SK-N-DZ (cell line): Measurements from ENCODE around the gene UBE2J2.

Source experiments
- DNase-seq: peaks from one replicate; pipeline ENCODE4 v3.0.0-alpha.2; 2015; ENCODE audit warnings: low spot score

The UBE2J2 gene

DNA sequence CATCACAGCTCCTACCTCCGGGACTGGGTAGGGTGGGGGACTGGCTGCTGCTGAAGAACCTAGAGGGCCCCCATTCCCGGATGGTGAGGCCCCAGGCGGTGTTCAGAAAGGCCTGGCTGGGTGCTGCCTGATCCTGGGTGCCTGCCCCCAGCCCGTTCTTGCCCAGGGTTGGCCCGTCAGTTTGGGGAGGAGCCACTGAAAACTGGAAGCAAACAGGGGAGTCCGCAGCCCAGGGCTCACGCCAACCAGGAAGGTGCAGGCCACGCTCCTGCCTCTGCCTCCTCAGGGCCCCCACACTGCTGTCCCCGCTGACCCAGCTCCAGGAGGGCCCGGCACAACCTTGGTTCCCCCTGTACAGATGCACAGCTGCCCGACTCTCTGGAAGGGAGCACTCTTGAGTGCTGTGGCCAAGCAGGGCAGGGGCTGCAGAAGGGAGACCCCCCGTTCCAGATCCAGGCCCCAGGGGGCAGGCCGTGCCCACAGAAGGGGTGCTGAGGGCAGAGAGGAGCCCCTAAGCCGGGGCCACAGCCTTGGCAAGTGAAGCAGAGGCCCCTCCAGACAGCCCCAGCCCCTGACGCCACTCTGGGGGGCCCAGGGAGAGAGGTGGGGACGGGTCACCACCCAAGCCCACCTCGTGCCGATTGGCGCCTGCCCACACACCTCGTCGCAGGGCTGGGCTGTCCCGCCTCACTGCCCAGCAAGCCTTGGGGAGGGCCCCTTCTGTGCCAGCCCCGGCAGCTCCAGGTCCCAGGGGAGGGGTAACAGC lies 32.6 kb downstream of the UBE2J2 start:
- DNase-seq, result no peak

DNA sequence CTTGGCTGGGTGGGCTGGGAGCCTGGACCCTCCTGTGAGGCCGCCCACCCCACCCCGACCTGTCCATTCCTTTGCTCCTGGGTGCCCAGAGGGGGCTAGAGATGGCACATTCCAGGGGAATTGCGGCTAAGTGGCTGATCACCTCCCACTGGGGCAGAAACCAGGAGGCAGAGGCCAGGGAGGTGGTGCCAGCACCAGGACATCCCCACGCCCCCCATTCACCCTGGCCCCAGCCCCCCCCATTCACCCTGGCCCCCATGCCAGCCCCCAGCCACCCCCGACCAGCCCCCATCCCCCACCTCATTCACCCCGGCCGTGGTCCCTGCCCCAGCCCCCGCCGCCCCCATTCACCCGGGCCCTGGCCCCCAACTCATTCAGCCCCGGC lies 33.3 kb downstream of the UBE2J2 start:
- DNase-seq, result no peak

DNA sequence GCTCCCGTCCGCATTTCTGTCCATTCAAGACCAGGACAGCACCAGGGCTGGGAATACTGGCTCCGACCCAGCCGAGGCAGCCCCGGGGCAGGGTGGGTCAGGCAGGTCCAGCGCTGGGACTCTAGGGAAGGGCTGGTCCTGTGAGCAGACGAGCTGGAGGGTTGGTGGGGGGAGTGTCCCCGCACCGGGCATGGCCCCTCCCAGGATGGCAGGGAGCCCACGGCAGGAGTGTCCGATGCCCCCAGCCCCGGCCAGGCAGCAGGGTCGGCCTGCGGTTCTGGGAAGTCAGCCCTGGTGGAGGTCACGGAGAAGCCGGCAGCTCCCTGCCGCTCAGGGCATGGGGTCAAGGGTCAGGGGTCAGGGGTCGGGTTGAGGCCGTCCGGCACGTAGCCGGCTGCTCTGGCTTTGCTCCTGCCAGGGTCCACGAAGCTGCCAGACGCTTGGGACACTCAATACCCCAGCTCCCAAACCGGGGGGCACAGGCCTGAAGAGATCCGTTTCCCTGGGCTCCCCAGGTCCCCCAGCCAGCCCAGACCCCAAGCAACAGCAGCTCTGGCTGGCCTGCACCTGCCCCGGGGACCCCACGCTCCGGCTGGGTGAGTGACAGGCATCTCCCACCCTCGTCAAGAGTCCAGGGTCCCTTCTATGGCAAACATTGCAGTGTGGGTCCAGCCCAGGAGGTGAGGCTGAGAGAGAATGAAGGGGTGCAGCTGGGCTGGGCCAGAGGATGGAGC lies 33.9 kb downstream of the UBE2J2 start:
- DNase-seq, result no peak

DNA sequence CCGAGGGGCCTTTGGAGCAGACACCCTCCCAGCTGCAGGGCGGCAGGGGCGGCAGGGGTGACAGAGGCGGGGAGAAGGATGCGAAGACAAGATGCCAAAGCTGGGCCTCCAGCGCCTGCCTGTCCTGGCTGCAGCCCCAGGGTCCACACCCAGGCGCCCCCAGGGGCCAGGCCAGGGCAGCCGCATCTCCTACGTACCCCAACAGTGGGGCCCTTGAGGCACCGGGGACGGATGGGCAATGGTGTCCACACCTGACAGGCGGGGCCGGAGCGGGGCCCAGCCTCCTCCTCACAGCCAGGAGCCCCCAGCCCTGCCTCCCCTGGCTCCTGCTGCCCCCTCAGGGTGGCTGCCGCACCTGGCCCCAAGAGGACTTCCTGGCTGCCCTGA lies 34.4 kb downstream of the UBE2J2 start:
- no peak for DNase-seq

DNA sequence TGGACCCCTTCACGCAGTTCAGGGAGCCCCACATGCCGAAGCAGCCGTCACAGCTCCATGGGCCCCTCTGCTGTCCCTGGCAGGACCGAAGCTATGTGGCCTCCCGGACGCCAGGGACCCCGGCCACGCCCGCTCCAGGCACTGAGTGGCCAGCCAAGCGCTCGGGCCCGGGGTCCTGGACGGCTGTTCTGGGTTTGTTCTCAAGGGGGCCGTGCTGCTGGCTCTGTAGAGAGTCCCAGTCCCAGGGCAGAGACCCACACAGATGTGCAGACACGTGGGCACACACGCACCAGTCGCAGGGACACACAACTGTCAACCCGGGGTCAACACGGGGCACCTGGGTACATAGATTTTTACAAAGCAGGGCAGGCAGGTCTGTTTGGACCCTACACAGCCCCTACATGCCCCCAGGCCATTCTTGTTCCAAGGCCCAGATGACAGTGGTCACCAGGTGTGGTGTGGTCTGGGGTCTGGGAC lies 34.9 kb downstream of the UBE2J2 start:
- DNase-seq, result no peak

DNA sequence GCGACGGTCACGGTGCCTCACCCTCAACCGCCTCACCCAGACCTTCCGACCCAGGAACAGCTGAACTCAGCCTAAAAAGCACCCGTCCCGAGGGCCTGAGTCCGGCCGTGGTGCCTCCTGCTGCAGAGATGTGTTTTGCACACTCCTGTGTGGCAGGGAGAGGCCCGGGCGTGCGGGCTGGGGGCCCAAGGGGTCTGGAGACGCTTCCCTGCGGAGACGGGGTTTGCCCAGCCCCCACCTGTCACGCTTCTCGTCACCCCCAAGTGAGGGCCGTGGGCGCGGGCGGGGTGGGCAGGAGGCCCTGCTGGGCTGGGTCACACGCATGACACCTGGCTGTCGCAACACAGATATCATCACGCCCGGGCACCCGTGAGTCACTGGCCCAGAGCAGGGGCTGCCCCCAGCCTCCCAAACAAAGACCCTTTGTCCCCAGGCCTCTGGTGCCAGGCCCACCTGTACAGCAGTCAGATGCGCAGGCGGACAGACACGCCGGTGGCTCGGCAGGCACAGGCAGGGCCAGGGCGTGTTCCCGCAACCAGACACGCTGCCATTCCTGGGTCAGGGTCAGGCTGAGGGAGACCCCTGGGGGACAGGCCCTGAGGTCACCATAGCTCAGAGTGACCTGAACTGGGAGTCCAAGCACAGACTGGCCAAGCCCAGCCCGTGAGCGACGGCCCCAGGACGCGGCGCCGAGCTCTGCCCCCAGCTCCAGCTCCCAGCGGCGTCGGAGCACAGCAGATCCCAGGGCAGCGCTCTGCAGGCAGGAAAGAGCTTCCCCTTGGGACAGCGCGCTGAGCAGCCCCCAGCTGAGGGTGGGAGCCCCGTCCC lies 35.6 kb downstream of the UBE2J2 start:
- no peak for DNase-seq

DNA sequence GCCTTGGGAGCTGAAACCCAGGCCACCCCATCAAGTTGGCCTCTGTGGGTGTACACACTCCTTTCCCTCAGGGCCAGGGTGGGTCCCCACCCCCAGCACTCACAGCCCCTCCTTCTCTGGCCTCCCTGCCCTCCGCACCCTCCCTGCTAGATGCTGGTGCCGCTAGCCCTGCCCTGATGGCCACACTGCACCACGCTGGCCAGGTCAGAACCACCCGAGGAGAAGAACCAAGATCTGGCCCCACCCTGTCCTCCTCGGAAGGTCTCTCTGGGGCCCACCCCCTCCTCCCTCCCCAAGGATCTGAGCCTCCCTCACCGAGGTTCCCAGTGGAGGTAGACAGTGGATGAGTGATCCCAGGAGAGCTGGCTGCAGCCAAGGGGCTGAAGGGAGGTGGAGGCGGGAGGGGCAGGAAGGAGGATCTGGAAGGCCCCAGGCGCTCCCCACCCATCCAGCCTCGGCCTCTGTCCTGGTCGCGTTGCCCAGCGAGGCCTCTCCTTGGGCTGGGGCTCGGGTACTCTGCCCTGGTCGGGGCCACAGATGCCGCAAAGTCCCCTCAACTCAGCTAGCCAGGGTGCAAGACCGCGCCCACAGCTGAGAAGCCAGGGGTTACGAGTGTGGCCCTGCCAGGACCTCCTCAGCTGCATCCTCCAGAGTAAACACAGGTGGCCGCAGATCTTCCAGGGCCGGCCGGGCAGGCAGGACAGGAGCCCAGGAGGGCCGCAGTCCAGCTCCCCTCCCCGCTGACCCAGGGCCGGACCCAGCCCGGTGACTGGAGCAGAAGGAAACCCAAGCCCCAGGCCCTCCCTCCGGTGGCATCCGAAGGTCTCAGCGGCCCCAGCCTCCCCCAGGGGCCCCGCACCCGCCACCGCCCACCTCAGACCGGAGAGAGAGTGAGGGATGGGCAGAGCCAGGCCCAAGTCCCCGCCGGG lies 36.4 kb downstream of the UBE2J2 start:
- no peak for DNase-seq

DNA sequence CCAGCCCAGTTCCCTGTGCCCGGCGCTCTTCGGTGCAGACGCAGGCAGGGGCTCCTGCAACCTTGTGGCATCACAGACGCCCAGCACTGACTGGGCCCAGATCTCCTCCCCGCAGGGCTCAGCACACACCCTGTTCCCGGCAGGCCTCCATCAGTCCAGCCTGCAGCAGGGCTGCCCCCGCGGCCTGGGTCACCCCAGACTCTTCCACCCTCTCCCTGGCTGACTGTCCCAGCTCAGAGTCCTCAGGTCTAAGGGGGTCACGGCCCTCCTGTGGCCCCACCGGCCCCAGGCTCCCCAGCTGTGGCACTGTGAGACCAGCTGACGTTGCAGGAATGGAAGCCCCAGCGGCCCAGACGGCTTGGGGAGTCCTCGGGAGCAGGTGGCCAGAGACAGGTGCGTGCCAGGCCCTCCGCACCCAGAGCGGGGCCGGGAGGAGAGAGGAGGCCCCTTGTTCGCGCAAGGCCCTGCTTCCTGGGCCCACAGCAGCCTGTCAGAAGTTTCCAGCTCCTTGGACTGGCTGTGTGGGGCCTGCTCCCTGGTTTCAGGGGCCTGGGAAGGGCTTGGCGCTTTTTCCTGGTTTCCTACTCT lies 37.4 kb downstream of the UBE2J2 start:
- no peak for DNase-seq

DNA sequence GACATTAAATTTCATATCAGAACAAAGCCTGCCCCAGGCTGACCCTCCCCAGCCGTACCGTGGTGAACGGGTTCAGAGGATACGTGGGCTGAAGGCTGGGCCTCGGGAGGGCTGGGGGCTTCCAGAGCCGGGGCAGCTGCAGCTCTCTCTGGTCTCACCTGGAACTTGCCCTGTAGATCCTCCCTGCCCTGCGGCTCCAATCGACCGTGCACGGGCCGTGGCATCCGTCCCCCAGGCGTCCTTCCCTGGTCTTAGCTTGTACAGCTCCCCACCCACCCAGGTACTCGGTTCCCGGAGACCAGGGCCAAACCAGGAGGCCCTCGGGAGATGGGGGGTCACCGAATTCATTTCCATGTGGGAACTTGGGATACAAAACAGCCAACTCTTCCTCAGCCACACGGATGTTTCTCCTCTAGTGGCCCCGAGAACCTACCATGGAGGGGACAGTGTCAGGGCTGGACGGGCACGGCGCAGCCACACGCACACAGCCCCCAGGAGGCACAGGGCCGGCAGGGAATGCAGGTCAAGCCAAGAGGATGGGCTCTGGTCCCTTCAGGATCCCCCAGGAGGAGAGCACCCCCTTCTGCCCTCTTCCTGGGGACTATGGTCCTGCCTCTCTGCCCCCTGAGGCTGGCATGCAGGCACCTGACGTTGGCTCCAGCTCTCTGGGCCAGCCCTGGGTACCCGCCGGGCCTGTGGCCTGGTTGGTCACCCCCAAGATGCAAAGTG lies 38.5 kb downstream of the UBE2J2 start:
- DNase-seq, result no peak

DNA sequence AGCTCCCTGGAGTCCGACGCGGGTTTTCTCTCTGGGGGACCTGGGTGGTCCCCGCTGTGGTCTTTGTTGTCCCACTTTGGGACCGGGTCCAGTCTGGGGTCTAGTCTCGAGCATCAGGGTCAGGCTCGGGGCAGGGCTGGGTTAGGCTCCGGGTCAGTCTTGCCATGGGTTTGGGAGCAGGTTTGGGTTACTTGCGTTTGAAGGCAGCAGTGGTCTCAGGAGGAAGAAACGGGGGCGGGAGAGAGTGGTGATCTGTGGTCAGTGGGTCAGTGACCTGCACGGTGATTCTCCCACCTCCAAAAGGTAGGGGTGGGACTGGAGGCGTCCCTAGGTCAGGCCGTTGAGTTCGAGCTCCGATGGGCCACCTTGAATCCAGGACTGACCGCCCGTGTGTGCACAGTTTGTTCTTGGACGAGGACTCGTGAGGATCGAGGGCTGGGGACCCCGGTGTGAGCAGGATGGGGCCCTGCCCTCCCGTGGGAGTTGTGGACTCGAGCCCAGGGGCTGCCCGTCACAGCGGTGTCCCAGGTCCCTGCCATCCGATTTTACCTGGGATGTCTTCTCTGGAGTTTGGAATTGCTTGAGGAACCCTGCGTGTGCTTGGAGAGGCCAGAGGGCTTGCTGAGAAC lies 39.4 kb downstream of the UBE2J2 start:
- no peak for DNase-seq

DNA sequence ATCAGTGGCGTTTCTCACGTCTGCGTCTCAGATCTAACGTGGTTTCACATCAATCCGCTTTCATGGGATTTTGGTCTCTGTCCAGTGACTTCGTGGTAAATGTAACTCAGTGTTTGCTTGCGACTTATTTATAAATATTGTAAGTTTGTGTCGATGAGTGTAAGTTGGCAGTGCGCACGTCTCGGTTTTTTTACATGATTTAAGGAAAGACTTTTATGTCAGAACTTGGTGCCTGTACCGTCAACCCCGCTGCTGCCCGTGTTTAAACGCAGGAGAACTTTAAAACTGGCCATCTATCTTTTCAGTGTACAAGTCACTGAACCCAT lies 40.1 kb downstream of the UBE2J2 start:
- no peak for DNase-seq

DNA sequence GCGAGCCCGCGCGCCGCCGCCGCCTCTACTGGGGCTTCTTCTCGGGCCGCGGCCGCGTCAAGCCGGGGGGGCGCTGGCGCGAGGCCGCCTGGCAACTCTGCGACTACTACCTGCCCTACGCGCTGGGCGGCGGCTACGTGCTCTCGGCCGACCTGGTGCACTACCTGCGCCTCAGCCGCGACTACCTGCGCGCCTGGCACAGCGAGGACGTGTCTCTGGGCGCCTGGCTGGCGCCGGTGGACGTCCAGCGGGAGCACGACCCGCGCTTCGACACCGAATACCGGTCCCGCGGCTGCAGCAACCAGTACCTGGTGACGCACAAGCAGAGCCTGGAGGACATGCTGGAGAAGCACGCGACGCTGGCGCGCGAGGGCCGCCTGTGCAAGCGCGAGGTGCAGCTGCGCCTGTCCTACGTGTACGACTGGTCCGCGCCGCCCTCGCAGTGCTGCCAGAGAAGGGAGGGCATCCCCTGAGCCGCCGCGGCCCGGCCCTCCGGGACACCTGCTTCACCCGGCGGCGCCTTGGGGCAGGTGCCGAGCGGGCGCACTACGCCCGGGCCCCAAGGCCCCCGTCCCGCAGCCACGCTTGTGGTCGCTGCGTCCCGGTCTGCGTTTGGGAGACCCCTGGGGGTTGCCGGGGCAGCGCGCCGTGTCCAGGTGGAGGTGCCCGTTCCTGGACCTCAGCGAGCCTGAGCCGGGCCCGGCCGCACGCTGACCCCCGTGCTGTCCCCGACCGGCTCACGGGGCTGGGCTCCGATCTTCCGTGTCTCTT lies 40.7 kb downstream of the UBE2J2 start:
- no peak for DNase-seq

DNA sequence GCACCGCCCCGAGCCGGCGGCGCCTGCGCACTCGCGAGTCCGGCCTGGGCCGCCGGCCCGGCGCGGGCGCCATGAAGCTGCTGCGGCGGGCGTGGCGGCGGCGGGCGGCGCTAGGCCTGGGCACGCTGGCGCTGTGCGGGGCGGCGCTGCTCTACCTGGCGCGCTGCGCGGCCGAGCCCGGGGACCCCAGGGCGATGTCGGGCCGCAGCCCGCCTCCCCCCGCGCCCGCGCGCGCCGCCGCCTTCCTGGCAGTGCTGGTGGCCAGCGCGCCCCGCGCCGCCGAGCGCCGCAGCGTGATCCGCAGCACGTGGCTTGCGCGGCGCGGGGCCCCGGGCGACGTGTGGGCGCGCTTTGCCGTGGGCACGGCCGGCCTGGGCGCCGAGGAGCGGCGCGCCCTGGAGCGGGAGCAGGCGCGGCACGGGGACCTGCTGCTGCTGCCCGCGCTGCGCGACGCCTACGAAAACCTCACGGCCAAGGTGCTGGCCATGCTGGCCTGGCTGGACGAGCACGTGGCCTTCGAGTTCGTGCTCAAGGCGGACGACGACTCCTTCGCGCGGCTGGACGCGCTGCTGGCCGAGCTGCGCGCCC lies 41.4 kb downstream of the UBE2J2 start, which contains the start of gene B3GALT6:
Gene B3GALT6, plus strand, starts transcription at position 30 of the 588 bp plus-strand sequence. Its CDS starts 42 bp downstream, at position 72.
- DNase-seq, result no peak

DNA sequence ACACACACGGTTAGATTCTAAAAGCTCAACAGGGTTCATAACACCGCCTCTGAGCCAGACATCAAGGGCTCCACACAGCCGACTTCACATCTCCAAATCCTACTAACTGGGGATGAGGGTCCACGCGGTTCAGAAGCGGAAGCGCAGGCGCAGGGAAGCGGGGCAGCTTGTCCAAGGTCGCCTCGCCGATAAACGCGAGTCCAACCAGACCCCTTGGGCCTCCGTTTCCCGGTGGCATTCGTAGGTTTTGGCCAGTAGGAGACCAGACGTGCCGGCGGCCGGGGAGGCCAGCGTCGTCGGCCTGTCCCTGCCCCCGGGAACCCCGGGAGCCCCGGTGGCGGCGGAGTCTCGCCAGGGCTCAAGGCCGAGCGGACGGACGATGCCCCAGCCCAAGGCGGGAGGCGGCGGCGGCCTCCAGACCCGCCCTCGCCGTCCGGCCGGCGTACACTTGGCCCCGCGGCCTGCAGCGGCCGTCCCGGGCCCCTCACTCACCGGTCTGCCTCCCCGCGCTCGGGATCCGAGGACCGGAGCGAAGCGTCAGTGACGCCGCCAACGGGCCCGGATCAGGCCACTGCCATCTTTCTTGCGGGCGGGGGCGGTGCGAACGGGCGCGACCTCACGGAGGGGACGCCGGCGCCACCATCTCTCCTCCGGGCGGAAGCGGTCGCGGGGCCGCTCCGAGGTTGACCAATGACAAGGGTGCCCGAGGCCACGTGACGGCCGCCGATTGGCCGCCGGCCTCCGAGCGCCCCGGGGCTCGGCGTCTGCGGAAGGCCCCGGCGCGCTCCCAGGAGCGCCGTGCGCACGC lies 42.0 kb downstream of the UBE2J2 start, which contains the start of gene SDF4:
Gene SDF4, minus strand, starts transcription at position 602 of the 808 bp plus-strand sequence. CDS start 3,229 bp downstream, outside the sequence.
- DNase-seq, result peak; percentile 90

DNA sequence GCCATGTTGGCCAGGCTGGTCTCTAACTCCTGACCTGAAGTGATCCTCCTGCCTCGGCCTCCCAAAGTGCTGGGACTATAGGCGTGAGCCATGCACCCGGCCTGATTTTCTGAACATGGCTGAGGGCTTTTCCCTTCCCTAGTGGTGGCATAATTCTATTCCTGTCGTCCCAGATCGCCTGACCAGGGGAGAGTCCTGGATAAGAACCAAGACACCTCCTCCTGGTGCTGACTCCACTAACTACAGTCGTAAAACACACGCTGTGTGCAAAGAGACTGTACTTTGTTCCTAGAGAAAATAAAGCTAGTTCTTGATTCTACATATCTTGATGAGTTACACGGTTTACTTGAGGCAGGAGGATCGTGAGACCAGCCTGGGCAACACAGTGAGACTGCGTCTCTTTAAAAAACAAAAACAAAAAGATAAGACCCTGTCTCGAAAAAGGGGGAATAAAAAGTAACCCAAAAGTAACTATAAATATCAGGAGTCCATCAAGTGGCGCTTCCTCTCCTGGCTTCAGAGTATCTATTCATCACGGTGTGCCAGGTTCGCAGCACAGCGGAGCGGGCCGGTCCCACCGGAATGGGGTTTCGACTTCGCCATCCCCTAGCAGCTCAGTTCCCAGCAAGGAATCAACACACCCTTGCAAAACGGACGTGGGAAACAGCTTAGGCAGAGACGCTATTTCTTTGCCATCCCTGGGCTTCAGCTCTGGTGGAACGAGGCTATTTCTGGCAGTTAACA lies 42.8 kb downstream of the UBE2J2 start:
- DNase-seq, result no peak

DNA sequence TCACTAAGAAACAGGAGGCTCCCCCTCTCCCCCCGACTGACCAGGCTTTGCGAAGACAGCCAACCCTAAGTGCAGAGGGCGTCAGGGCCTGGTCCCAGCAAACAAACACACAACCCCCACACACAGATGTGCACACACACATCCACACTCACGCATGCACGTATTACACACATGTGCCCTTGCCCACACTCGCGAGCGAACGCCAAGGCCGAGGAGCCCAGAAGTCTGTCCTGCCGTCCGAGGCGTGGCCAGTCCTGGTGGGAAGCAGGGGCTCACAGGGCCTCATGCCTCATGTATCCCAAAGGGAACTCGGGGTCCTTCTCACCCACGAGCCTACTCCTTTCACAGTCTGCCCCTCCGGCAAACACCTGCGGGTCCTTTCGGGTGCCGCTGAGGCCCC lies 43.9 kb downstream of the UBE2J2 start:
- DNase-seq, result no peak
